Testis (tissue), 5 donors: Measurements from ENCODE around the gene ARMC10. TPM values are rescaled to one million over a fixed set of nuclear protein-coding genes. Genes with fewer than 3 reads are reported as not detected.
"Not testable (repeated sequence)": the region's sequence is repeated elsewhere in the genome, so short reads cannot be mapped to it uniquely, and the experiment has no call there.

Source experiments
- DNase-seq: peaks from one replicate; pipeline ENCODE4 v3.0.0-alpha.2; 2019
- H3K27ac ChIP-seq, 2 donors: fragments of 200-600 bp; sonication (generic); one replicate each; pipeline ENCODE4 v1.5.1; 2019
- H3K27me3 ChIP-seq: fragments of 200-600 bp; sonication (generic); one replicate; pipeline ENCODE4 v1.5.1; 2019
- H3K36me3 ChIP-seq: fragments of 200-600 bp; sonication (generic); one replicate; pipeline ENCODE4 v1.5.1; 2017; ENCODE audit warnings: low read depth; ENCODE audit errors: missing control alignments
- H3K4me1 ChIP-seq: fragments of 200-600 bp; sonication (generic); one replicate; pipeline ENCODE4 v1.5.1; 2019
- H3K4me3 ChIP-seq, 2 donors: fragments of 200-600 bp; sonication (generic); one replicate each; pipeline ENCODE4 v1.5.1; 2017 to 2019
- H3K9me3 ChIP-seq: fragments of 200-600 bp; sonication (generic); one replicate; pipeline ENCODE4 v1.5.1; 2017
- POLR2A ChIP-seq: fragments of 450-650 bp; IDR thresholded peaks from one replicate; pipeline ENCODE4 v1.6.1; 2017; ENCODE audit warnings: antibody characterized with exemption, mild to moderate bottlenecking, moderate library complexity
- WGBS, 2 donors: methylation state at CpG; one replicate each; pipeline ENCODE4 v1.1.5; 2018; 5-methylcytosine and 5-hydroxymethylcytosine counted together
- intact Hi-C: fragments of 100-400 bp; cut with DNase I; formaldehyde crosslinking; loops from one replicate; pipeline ENCODE4 v1.15.1; 2023; ENCODE audit warnings: low total_unique reads
- long read RNA-seq, 2 donors: transcript quantifications; one replicate each; lab custom pipeline, GENCODE V29; 2026
- polyA plus RNA-seq: library from polyadenylated mRNA; stranded (reverse); fragments of 350-450 nt; fragmentation: Illumina TruSeq; extraction: RNeasy Lipid Tissue Mini Kit (QIAGEN cat#74804); gene quantifications from one replicate; pipeline ENCODE4 v1.2.3, GENCODE V29; 2014; ENCODE audit warnings: low read depth, low replicate concordance; ENCODE audit not compliant: insufficient read depth
- total RNA-seq, 2 donors: library from RNA; depleted of rRNA; stranded (reverse); fragments of >200 nt; gene quantifications; one replicate each; pipeline ENCODE4 v1.2.3, GENCODE V29; 2016
- TF ChIP-seq, protein P1 (sequence below), 3 experiments: fragments of 450-650 bp in 2 of 3; fragments of 200-600 bp in 1 of 3; sonication (generic) in 1 of 3; IDR thresholded peaks; one replicate each; pipeline ENCODE4 v1.5.1; 2016 to 2019; ENCODE audit warnings: antibody characterized with exemption in 3 of 3, mild to moderate bottlenecking in 2 of 3, moderate library complexity in 1 of 3

The ARMC10 gene
- total RNA-seq = 10 to 100 TPM; 61.7 to 64.4 TPM
- polyA plus RNA-seq = 31.2 TPM
- long read RNA-seq, donor 1, transcript ARMC10-208 (6 exons, 2,524 nt) = major isoform, 18 of 23 reads
- long read RNA-seq, donor 1, partial matches to known transcripts = 0 of 23 reads
- long read RNA-seq, donor 1, other reads (novel, unspliced or antisense) = 0 of 23 reads
- long read RNA-seq, donor 2, transcript ARMC10-208 (6 exons, 2,524 nt) = major isoform, 10 of 16 reads
- long read RNA-seq, donor 2, partial matches to known transcripts = 0 of 16 reads
- long read RNA-seq, donor 2, other reads (novel, unspliced or antisense) = 0 of 16 reads

DNA sequence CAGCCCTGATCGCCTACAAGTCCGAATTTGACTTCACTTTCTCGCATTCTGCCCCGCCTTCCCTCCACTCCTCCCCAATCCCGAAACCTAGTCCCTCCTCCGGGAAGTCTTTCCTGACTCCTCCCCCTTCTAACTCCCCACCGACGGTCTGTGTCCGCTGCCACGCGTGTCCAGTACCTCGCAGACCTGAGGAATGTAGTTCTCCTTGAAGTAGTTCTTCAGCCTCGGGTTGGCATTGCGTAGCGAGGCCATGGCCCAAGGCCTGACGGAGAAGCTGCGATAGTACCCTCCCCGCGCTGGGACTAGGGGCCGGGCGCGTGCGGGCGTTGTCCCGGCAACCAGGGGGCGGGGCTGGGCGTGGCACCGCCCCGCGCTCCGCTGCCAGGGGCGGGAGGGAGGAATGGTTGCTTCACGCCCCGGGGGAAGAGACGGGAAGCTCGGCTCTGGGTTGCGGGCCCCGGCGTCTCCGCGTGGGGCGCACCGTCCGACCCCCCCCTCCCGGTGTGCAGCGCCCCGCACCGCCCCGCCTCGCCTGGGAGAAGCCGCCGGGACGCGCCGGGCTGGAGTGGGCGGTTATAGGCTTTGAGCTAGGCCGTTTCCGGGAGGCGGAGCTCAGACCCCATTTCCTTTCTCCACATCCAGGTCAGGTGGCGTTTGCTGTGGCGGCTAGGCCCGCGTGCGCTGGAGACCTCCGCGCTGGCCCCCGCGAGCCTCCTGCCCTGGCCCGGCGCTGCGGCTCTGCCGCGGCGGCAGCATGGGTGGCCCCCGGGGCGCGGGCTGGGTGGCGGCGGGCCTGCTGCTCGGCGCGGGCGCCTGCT is at the start of gene ARMC10, which contains the start of gene FBXL13:
ARMC10 (plus strand) TSS at position 622 of the 818 bp plus-strand sequence; CDS start at position 755, 133 bp downstream.
FBXL13 (minus strand) TSS at position 278 of the 818 bp plus-strand sequence.
- Histone ChIP-seq H3K4me1 (peaks cover 20% of the 10 kb centered on the region), H3K27ac (peak within 1 kb of the TSS; percentile 89 to 96), H3K9me3 (no peaks in the 10 kb centered on the region), H3K36me3 (no peaks in the 10 kb centered on the region), H3K4me3 (peak within 1 kb of the TSS; percentile 73 to 87), H3K27me3 (no peaks in the 10 kb centered on the region)
- no peak for TF ChIP-seq POLR2A
- TF ChIP-seq, protein P1, sequence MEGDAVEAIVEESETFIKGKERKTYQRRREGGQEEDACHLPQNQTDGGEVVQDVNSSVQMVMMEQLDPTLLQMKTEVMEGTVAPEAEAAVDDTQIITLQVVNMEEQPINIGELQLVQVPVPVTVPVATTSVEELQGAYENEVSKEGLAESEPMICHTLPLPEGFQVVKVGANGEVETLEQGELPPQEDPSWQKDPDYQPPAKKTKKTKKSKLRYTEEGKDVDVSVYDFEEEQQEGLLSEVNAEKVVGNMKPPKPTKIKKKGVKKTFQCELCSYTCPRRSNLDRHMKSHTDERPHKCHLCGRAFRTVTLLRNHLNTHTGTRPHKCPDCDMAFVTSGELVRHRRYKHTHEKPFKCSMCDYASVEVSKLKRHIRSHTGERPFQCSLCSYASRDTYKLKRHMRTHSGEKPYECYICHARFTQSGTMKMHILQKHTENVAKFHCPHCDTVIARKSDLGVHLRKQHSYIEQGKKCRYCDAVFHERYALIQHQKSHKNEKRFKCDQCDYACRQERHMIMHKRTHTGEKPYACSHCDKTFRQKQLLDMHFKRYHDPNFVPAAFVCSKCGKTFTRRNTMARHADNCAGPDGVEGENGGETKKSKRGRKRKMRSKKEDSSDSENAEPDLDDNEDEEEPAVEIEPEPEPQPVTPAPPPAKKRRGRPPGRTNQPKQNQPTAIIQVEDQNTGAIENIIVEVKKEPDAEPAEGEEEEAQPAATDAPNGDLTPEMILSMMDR (IDR thresholded peaks at IDR 0.05) = peak in 2 of 3 experiments; percentile 28 to 32
- WGBS, 2 donors = 0% methylated on average over 15 to 48 of the region's 83 CpGs
- intact Hi-C loops = no loop called here
- DNase-seq = peak; percentile 94

DNA sequence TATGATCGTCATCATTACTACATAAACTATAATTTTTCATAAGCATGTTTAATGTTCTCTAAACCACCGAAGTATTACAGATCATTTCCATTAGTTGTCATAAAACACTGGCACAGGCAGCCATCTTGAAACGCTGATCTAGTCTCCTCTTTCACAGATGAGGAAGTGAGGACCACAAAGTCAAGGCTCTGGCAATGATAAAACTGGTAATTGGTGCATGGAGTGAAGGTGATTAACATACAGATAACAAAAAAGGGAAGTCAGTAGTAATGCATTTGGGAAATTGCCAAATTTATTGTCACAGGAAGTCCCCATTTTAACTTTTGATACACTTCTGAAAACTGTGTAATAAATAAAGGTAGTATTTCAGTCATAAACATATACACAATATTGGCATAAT is 49.6 kb upstream of the ARMC10 start:
- no peak overlapping the region for H3K27ac ChIP-seq
- no peak overlapping the region for H3K4me3 ChIP-seq
- no peaks in the 10 kb centered on the region for H3K9me3 ChIP-seq
- H3K4me1 ChIP-seq = no peaks in the 10 kb centered on the region
- 84% methylated on average over 3 of the region's 3 CpGs for WGBS, 2 donors
- DNase-seq = no peak
- intact Hi-C loops = no loop called here
- TF ChIP-seq, protein P1 (IDR thresholded peaks at IDR 0.05) = no peak
- TF ChIP-seq POLR2A = no peak
- no peaks in the 10 kb centered on the region for H3K27me3 ChIP-seq
- no peaks in the 10 kb centered on the region for H3K36me3 ChIP-seq

DNA sequence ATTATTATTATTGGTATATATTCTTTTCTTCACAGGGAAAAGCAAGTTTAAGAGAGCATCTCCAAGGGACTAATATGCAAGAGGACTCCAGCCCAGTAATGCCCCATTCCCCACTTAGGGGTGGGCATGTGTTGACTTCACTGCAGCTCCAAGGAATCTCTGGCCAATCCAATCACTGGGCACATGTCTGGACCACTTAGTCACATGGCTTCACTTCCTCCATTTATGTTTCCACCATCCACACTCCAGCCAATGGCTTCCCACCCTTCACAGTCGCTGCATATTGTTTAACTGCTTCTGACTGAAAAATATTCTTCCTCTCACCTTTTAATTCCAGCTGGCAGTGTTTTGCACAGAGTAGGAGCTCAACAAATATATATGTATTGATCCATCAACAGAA is 43.9 kb upstream of the ARMC10 start:
- Histone ChIP-seq H3K27me3 (no peaks in the 10 kb centered on the region), H3K4me3 (no peak overlapping the region), H3K36me3 (no peaks in the 10 kb centered on the region), H3K9me3 (no peaks in the 10 kb centered on the region), H3K27ac (no peak overlapping the region), H3K4me1 (no peaks in the 10 kb centered on the region)
- no peak for DNase-seq
- TF ChIP-seq POLR2A = no peak
- TF ChIP-seq, protein P1 (IDR thresholded peaks at IDR 0.05) = no peak
- WGBS, 2 donors = 100% methylated on average over 1 of the region's 1 CpG
- intact Hi-C loops = no loop called here

DNA sequence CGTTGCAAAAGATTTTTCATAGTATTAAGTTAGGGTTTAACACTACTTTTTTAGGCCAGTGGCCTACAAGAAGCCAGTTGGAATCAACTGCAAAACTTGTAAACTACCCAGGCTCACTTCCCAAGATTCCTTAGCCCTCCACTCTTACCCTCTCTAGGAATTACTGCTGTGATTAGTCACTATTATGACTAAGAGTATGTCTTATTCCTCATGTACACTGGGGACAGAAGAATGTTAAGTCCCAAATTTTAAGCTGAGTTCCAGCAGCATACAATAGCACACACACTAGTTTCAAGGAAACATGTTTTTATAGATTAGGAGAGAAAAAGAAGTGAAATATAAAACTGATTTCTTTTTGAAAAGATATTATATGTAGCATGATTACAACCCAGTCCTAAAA is 43.2 kb upstream of the ARMC10 start:
- Histone ChIP-seq H3K27me3 (no peaks in the 10 kb centered on the region), H3K9me3 (no peaks in the 10 kb centered on the region), H3K4me1 (no peaks in the 10 kb centered on the region), H3K27ac (no peak overlapping the region), H3K36me3 (no peaks in the 10 kb centered on the region), H3K4me3 (no peak overlapping the region)
- intact Hi-C loops = no loop called here
- TF ChIP-seq, protein P1 (IDR thresholded peaks at IDR 0.05) = no peak
- 82 to 89% methylated on average over 1 of the region's 1 CpG for WGBS, 2 donors
- DNase-seq = no peak

DNA sequence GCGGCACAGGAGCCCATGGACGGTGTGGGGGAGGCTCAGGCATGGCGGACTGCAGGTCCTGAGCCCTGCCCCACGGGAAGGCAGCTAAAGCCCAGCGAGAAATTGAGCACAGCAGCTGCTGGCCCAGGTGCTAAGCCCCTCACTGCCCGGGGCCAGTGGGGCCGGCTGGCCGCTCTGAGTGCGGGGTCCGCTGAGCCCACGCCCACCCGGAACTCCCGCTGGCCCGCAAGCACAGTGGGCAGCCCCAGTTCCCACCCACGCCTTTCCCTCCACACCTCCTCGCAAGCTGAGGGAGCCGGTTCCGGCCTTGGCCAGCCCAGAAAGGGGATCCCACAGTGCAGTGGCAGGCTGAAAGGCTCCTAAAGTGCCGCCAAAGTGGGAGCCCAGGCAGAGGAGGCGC is 40.6 kb upstream of the ARMC10 start:
- H3K4me3 ChIP-seq, H3K27me3 ChIP-seq, H3K9me3 ChIP-seq, H3K27ac ChIP-seq, intact Hi-C loops, H3K36me3 ChIP-seq, H3K4me1 ChIP-seq, DNase-seq: not testable (repeated sequence)
- WGBS, 2 donors = 89% methylated on average over 4 to 20 of the region's 20 CpGs
